ENCODE measurements around the gene ZNF189.

The ZNF189 gene

GRCh38 chr9:101398068-101398929, at the start of gene ZNF189, which contains the start of gene MRPL50:
Gene ZNF189 (plus strand): TSS chr9:101398851. CDS start chr9:101399157, 306 bp downstream.
Gene MRPL50 (minus strand): TSS chr9:101398618. CDS start chr9:101398592, 26 bp downstream.
- peak; percentile 99 for DNase-seq

- no peak for DNase-seq
Observed at GRCh38 chr9:101350285-101350684, 48.4 kb upstream of the ZNF189 start.

- DNase-seq, result no peak
Observed at GRCh38 chr9:101352892-101353463, 45.7 kb upstream of the ZNF189 start.

- DNase-seq, result no peak
Observed at GRCh38 chr9:101353683-101354082, 45.0 kb upstream of the ZNF189 start.

- no peak for DNase-seq
Observed at GRCh38 chr9:101354143-101354764, 44.4 kb upstream of the ZNF189 start.

- DNase-seq, result no peak
Observed at GRCh38 chr9:101354765-101355708, 43.6 kb upstream of the ZNF189 start.

- DNase-seq, result no peak
Observed at GRCh38 chr9:101356619-101357018, 42.0 kb upstream of the ZNF189 start.

GRCh38 chr9:101359679-101360078, 39.0 kb upstream of the ZNF189 start:
- DNase-seq, result no peak

- DNase-seq, result no peak
Observed at GRCh38 chr9:101360647-101361046, 38.0 kb upstream of the ZNF189 start.

GRCh38 chr9:101362450-101362849, 36.2 kb upstream of the ZNF189 start:
- DNase-seq, result no peak

GRCh38 chr9:101365181-101365580, 33.5 kb upstream of the ZNF189 start:
- no peak for DNase-seq

GRCh38 chr9:101366038-101366756, 32.5 kb upstream of the ZNF189 start:
- no peak for DNase-seq

- DNase-seq, result no peak
Observed at GRCh38 chr9:101367323-101367722, 31.3 kb upstream of the ZNF189 start.

- no peak for DNase-seq
Observed at GRCh38 chr9:101369286-101369685, 29.4 kb upstream of the ZNF189 start.

- DNase-seq, result no peak
Observed at GRCh38 chr9:101369884-101370531, 28.6 kb upstream of the ZNF189 start.

- DNase-seq, result no peak
Observed at GRCh38 chr9:101371813-101372212, 26.8 kb upstream of the ZNF189 start.

- DNase-seq, result no peak
Observed at GRCh38 chr9:101372327-101373118, 26.1 kb upstream of the ZNF189 start.

GRCh38 chr9:101375546-101375945, 23.1 kb upstream of the ZNF189 start:
- no peak for DNase-seq

GRCh38 chr9:101376111-101376848, 22.4 kb upstream of the ZNF189 start:
- no peak for DNase-seq

GRCh38 chr9:101380295-101380694, 18.4 kb upstream of the ZNF189 start:
- DNase-seq, result no peak
